ENCODE data around the gene MYL5.

MYL5 gene

DNA sequence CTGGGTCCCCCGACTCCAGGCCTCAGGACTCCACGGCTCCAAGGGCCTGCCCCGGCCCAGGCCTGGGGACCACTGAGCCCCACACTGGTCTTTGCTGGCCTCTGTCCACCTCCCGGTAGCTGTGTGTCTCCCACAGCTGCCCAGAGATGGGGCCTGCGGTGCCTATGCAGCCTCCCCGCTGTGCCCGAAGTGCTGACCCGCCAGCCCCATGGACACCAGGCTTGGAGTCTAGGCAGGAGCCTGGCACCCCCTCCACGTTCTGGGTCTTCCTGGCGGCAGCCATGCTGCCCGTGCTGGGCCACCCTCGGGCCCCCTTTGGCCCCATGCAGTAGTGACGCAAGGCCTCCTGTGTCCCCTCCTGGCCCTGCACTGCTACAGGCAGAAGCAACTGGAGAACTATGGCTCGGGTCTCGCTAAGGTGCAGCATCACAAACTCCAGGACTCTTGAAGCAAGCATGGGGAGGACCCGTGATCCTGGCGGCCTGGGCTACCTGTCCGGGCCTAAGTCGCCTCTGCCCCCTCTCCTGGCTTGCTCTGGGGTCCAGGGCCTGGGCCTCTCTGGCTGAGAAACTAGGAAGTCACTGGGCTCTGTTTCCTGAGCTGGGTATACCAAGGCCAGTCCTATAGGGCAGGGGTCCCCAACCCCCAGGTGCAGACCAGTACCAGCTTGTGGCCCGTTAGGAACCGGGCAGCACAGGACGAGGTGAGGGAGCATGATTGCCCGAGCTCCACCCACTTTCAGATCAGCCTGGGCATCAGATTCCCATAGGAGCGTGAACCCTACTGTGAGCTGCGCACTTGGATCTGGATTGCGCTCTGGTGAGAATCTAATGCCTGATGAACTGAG lies 917 bp downstream of the MYL5 start:
- no peak for DNase-seq (ENCODE audit: low spot score)

GRCh38 chr4:675980-676870 lies 1.9 kb downstream of the MYL5 start:
- no peak for DNase-seq (ENCODE audit: low spot score)

DNA sequence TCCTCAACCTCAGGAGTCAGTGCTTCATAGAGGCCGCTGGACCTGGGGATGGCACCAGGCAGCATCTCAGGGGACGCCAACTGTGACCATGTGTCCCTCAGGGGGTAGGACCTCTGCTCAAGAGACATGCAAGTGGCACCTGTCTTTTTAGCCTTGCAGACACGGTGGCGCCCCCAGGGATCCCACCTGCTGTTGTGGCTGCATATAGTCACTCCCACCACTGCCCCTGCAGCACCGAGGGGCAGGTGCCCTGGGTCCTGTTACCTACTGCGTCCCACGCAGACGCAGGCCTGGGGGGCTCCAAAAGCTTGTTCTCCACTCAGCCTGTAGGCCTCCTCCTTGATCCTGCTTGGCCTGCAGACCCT lies 2.5 kb downstream of the MYL5 start:
- DNase-seq (ENCODE audit: low spot score): no peak

DNA sequence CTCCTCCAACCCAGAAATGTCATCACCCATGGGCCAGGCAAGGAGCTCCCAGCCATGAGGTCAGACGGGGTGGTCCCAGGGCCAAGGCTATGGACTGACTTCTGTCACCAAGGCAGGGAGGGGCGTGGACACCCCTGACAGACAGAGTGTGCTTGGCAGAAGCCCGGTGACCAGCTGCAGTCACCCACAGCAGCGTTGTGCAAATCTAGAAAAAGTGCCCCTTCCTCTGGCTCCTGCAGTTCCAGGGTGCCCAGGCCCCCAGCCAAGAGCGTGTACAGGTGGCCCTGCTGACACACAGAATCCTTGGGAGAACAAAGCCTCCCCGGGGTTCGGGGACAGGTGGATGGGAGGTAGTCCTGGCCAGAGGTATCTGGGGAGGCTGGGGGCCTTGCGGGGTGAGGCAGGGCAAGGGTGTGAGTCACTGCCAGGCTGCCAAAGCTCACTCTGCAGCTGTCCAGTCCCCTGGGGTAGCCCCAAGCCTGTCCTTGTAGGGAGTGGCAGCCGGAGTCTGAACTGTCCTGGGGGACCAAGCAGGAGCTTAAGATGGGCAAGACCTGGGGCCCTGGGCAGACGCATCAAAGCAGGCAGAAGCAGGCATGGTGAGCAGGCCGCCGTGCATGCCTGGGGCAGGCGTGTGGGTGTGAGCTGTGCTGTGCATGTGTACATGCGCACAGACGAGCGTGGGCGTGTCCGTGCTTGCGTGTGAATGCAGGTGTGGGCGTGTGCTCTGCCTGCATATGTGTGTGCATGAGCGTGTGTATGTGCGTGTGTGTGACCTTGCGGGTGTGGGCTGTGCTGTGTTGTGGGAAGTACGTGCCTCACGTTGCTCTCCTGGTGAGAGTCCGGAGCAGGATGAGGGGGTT lies 3.3 kb downstream of the MYL5 start:
- DNase-seq (ENCODE audit: low spot score): peak; percentile 24

DNA sequence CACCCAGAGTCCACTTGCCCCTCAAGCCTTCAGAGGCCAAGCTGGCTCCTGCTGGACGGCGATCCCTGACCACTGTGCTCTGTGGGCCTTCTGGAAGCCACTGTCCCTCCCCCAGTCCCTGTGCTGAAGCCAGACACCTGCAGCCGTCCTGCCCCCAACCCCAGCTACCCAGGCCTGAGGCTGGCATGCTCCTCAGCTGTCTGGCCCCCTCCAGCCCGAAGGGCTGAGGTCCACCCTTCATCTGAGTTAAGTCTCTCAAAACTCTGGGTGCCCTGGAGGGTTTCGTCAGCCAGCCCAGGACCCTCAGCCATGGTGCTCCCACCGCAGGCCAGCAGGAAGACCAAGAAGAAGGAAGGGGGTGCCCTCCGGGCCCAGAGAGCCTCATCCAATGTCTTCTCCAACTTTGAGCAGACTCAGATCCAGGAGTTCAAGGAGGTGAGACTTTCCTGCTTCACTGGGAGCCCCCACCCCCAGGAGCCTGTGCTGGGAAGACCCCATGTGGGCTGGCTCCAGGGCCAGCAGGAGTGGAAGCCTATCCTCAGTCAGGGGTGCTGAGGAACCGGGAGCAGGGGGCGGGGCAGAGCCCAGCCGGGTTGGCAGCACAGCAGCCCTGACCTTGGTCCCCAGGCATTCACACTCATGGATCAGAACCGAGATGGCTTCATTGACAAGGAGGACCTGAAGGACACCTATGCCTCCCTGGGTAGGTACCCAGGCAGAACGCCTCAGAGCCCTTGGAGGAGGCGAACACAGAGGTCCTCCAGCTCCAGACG lies 4.2 kb downstream of the MYL5 start:
- no peak for DNase-seq (ENCODE audit: low spot score)

GRCh38 chr4:679104-679481 lies 4.8 kb downstream of the MYL5 start:
- no peak for DNase-seq (ENCODE audit: low spot score)

DNA sequence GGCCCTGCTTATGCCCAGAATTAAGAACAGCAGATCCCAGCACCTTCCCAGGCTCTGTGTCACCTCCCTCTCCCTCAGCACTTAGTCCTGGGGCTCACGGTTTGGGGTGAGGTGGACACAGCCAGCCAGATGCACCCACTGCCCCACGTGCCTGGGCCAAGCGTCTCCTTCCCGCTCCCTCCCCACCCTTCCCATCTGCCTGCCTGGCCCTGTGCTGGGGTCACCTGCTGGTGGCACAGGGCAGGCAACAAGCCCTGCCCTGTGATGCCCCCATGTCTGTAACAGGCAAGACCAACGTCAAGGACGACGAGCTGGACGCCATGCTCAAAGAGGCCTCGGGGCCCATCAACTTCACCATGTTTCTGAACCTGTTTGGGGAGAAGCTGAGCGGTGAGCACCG lies 5.3 kb downstream of the MYL5 start:
- DNase-seq (ENCODE audit: low spot score): no peak

DNA sequence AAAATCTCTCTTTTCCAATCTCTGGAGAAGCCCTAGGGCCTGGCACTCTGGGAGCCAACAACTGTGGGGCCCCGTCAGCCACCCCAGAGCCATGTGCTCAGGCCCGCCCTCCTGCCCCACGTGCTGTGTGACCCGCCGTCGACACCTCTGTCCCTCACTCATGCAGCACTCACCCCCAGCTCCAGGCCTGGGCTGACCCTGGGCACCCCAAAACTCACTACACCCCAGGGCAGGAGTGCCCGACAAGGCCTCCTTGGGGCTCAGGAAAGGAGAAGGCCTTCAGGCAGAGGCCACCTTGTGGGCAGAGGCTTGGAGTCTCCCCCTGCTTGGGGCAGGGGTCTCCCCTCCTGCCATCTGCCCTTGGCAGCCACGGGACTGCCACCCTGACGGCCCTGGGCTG lies 5.7 kb downstream of the MYL5 start:
- no peak for DNase-seq (ENCODE audit: low spot score)

- DNase-seq (ENCODE audit: low spot score): no peak
Measured at GRCh38 chr4:680551-680927, 6.2 kb downstream of the MYL5 start.

DNA sequence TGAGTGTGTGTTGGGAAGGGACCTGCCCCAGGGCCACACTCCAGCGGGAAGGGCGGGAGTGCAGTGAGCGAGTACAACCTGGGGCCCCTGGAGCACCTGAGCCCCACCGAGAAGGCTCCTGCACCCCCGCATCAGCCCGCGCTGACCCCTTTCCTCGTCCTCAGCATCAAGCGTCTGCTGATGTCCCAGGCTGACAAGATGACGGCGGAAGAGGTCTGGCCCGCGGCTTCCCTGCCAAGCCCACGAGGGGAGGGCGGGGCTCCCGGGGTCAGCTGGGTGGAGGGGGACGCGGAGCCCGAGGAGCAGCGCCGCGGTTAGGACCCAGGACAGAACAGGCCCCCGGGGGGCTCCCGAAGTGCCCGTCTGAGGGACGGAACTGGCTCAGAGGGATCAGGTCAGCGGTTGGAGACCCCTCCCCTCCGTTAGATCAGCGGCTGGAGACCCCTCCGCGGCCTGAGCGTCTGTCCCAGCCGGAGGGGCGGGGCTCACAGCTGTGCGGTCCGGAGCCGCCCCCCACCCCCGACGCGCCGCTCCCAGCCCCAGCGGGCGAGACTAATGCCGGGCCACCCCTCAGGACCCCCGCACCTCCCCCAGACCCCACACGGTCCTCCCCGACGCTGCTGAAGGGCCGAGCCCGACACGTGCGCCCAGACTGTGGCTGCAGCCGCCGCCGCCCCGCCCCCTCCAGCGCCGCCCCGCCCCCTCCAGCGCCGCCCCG lies 6.7 kb downstream of the MYL5 start:
- DNase-seq (ENCODE audit: low spot score): peak; percentile 53

- DNase-seq (ENCODE audit: low spot score): peak; percentile 51
Measured at GRCh38 chr4:681736-682451, 7.6 kb downstream of the MYL5 start.

DNA sequence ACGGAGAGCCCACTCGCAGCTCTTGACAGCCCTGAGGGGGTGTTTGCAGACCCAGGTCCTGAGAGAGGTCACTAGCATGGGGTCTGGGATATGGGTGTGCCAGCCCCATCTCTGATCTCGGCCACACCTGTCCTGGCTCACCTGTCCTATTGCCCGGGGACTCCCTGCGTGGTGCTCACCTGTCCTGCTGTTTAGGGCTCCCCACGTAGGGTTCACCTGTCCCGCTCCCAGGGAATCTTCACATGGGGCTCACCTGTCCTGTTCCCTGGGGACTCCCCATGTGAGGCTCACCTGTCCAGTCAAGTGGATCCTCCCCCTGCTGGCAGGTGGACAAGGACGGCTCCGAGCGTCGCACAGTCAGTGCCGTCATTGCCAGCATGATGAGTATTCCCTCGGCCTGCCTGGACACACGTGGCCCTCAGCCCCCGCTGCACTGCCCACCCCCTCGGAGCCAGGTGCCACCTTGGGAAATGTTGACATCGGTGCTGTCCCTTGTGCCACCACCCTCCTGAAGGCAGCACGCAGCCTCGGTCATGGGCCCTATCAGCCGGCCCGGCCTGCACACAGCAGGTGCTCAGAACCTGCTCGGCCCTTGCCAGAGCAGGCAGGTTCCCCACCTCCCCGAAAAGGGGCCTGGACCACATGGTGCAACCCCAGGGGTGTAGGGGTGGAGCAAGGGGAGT lies 8.3 kb downstream of the MYL5 start:
- no peak for DNase-seq (ENCODE audit: low spot score)

- DNase-seq (ENCODE audit: low spot score): no peak
Measured at GRCh38 chr4:683247-683897, 9.0 kb downstream of the MYL5 start.

- DNase-seq (ENCODE audit: low spot score): peak; percentile 28
Measured at GRCh38 chr4:683982-684622, 9.8 kb downstream of the MYL5 start.

DNA sequence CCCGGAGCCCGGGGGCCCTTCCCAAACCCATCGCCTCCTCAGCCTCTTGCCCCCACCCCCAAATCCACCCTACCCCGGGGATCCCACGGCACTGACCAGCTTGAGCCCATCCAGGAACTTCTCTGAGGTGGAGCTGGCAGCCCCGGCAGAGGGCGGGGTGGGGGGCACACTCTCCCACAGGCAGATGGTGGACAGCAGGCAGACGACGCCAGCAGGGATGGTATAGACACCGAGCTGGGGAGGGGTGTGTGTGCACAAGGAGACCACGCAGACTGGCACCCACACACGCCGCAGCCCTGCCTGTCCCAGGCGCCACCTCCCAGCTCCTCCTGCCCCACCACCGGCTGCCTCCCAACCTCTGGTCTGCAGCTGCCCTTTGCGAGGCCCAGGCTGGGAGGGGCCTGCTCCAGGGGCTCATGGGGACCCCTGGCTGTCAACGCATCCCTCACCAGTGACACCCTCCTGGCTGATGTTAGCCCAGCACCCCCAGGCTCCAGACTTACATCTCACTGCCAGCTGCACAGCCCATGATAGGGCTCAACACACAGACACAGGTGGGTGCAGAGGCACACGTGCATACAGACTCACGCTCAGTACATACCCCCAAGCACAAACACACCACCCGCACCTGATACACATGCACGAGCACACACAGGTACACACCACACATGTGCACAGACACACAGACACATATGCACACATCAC lies 10.4 kb downstream of the MYL5 start:
- DNase-seq (ENCODE audit: low spot score): no peak

- DNase-seq (ENCODE audit: low spot score): no peak
Measured at GRCh38 chr4:685679-686412, 11.5 kb downstream of the MYL5 start.

- no peak for DNase-seq (ENCODE audit: low spot score)
Measured at GRCh38 chr4:686413-687040, 12.2 kb downstream of the MYL5 start.
